HCT116 (cell line): ENCODE results near the gene CCNL1. TPM values are rescaled to one million over a fixed set of nuclear protein-coding genes. Genes with fewer than 3 reads are reported as not detected.
A peak's percentile ranks its signal among the peaks of the same experiment; 100 is the strongest.

Experiments used
- ATAC-seq: fragments of 200-7000 bp; cut with Tn5 transposase; 2 replicates; pipeline ENCODE4 v1.9.1; 2020; ENCODE audit warnings: mild to moderate bottlenecking, moderate library complexity
- BruUV-seq: library from RNA; stranded (reverse); fragments of 400-500 nt; replicated peaks from 2 replicates; lab custom pipeline; 2021; lab: Mats Ljungman, UMichigan
- CTCF ChIA-PET: fragments of 300-600 bp; sonication (Branson Sonifier 250); formaldehyde crosslinking; loops from one replicate; lab custom pipeline; 2021; ENCODE audit warnings: antibody characterized with exemption; lab: Charles Lee
- POLR2A ChIA-PET: fragments of 300-600, 350-600 bp; sonication (Branson Sonifier 250); formaldehyde crosslinking; loops from one replicate; lab custom pipeline; 2021; ENCODE audit warnings: antibody characterized with exemption; lab: Charles Lee
- RAD21 ChIA-PET, 2 experiments: fragments of 300-600 bp; sonication (Branson Sonifier 250); formaldehyde crosslinking; loops; one replicate each; lab custom pipeline; 2023; ENCODE audit warnings: low total read pairs in 2 of 2; ENCODE audit not compliant: uncharacterized antibody in 2 of 2, unreplicated experiment in 2 of 2, low non-redundant PET in 1 of 2; lab: Charles Lee
- DNase-seq: peaks from one replicate; pipeline ENCODE4 v3.0.0-alpha.2; 2010; ENCODE audit warnings: low read depth, low spot score
- H2AFZ ChIP-seq: fragments of 200-600 bp; shearing (Covaris generic), sonication (generic); 2 replicates; pipeline ENCODE4 v1.6.1; 2017; ENCODE audit warnings: low read depth, mixed run types, mixed read lengths, antibody characterized with exemption, low read length; ENCODE audit not compliant: poor library complexity, severe bottlenecking
- H3K27ac ChIP-seq: 2 replicates; pipeline ENCODE4 v1.5.1; 2012; ENCODE audit warnings: low read depth, low read length
- H3K27me3 ChIP-seq: fragments of 200-600 bp; sonication (generic); 2 replicates; pipeline ENCODE4 v1.6.1; 2016; ENCODE audit warnings: mixed run types, low read length, mixed read lengths; ENCODE audit not compliant: insufficient read depth
- H3K36me3 ChIP-seq, 2 experiments: fragments of 200-500 bp in 1 of 2; fragments of 200-600 bp in 1 of 2; sonication (Bioruptor generic) in 1 of 2; sonication (generic) in 1 of 2; 2 replicates each; pipeline versions ENCODE4 v1.5.1 to v1.6.1; 2014 to 2016; ENCODE audit warnings: low read length in 2 of 2, inconsistent platforms in 1 of 2, mixed read lengths in 1 of 2, mixed run types in 1 of 2; ENCODE audit not compliant: insufficient read depth in 2 of 2, control insufficient read depth in 1 of 2
- H3K4me1 ChIP-seq, 2 experiments: fragments of 200-600 bp in 1 of 2; sonication (generic) in 1 of 2; 2 replicates each; pipeline versions ENCODE4 v1.5.1 to v1.6.1; 2012 to 2017; ENCODE audit warnings: low read length in 2 of 2, inconsistent platforms in 1 of 2, mild to moderate bottlenecking in 1 of 2, mixed read lengths in 1 of 2, mixed run types in 1 of 2, moderate library complexity in 1 of 2; ENCODE audit not compliant: insufficient read depth in 2 of 2, control insufficient read depth in 1 of 2
- H3K4me2 ChIP-seq: fragments of 200-600 bp; sonication (generic); 2 replicates; pipeline ENCODE4 v1.6.1; 2017; ENCODE audit warnings: mixed run types, low read length, mixed read lengths
- H3K4me3 ChIP-seq, 2 experiments: fragments of 200-600 bp in 1 of 2; sonication (generic) in 1 of 2; replicated peaks in 1 of 2; 2 replicates each; pipeline ENCODE4 v1.5.1; 2011 to 2016; ENCODE audit warnings: low read length in 2 of 2, control low read depth in 1 of 2, low read depth in 1 of 2, mild to moderate bottlenecking in 1 of 2, mixed read lengths in 1 of 2, mixed run types in 1 of 2
- H3K79me2 ChIP-seq: fragments of 200-600 bp; sonication (generic); 2 replicates; pipeline ENCODE4 v1.6.1; 2017; ENCODE audit warnings: mild to moderate bottlenecking, mixed run types, low read length, moderate library complexity, mixed read lengths; ENCODE audit not compliant: insufficient read depth
- H3K9ac ChIP-seq: fragments of 200-600 bp; sonication (generic); 2 replicates; pipeline ENCODE4 v1.6.1; 2016; ENCODE audit warnings: low read length, mixed read lengths
- H3K9me2 ChIP-seq: fragments of 200-600 bp; sonication (generic), shearing (Covaris generic); 2 replicates; pipeline ENCODE4 v1.6.1; 2017; ENCODE audit warnings: mixed run types, mild to moderate bottlenecking, moderate library complexity; ENCODE audit not compliant: insufficient read depth
- H3K9me3 ChIP-seq, 2 experiments: fragments of 200-500 bp in 1 of 2; fragments of 200-600 bp in 1 of 2; sonication (Bioruptor generic) in 1 of 2; sonication (generic) in 1 of 2; 2 replicates each; pipeline ENCODE4 v1.6.1; 2014 to 2017; ENCODE audit warnings: low read length in 2 of 2, mixed read lengths in 2 of 2, inconsistent platforms in 1 of 2, low read depth in 1 of 2, mild to moderate bottlenecking in 1 of 2, mixed run types in 1 of 2, moderate library complexity in 1 of 2; ENCODE audit not compliant: control insufficient read depth in 1 of 2, insufficient read depth in 1 of 2
- H4K20me1 ChIP-seq: fragments of 200-600 bp; sonication (generic), shearing (Covaris generic); 2 replicates; pipeline ENCODE4 v1.6.1; 2017; ENCODE audit warnings: mixed run types, mild to moderate bottlenecking, moderate library complexity; ENCODE audit not compliant: insufficient read depth
- CBX3 ChIP-seq: IDR thresholded peaks from 2 replicates; pipeline ENCODE4 v1.6.1; 2012; ENCODE audit warnings: low read depth
- CEBPB ChIP-seq: IDR thresholded peaks from 2 replicates; pipeline ENCODE4 v1.6.1; 2012; ENCODE audit warnings: low read depth
- EGR1 ChIP-seq: IDR thresholded peaks from 2 replicates; pipeline ENCODE4 v1.6.1; 2012; ENCODE audit warnings: low read depth
- EZH2 ChIP-seq: fragments of 200-600 bp; sonication (generic); IDR thresholded peaks from 2 replicates; pipeline ENCODE4 v1.6.1; 2017; ENCODE audit warnings: antibody characterized with exemption, mixed run types
- EZH2phosphoT487 ChIP-seq: fragments of 200-600 bp; IDR thresholded peaks from 2 replicates; pipeline ENCODE4 v1.6.1; 2018; ENCODE audit warnings: antibody characterized with exemption, borderline replicate concordance
- JUND ChIP-seq: IDR thresholded peaks from 2 replicates; pipeline ENCODE4 v1.6.1; 2012
- MAX ChIP-seq: IDR thresholded peaks from 2 replicates; pipeline ENCODE4 v1.6.1; 2012
- POLR2AphosphoS5 ChIP-seq: IDR thresholded peaks from 2 replicates; pipeline ENCODE4 v1.6.1; 2011; ENCODE audit warnings: mild to moderate bottlenecking, low read depth, low read length, moderate library complexity
- SIN3A ChIP-seq: IDR thresholded peaks from 2 replicates; pipeline ENCODE4 v1.6.1; 2012; ENCODE audit warnings: low read depth
- SP1 ChIP-seq: IDR thresholded peaks from 2 replicates; pipeline ENCODE4 v1.6.1; 2012; ENCODE audit warnings: low read depth
- TCF7L2 ChIP-seq: IDR thresholded peaks from 2 replicates; pipeline ENCODE4 v1.7.0; 2011; ENCODE audit warnings: borderline replicate concordance, inconsistent platforms; ENCODE audit not compliant: insufficient read depth, insufficient read length; ENCODE audit errors: extremely low read depth
- intact Hi-C: fragments of 100-400 bp; cut with micrococcal nuclease; formaldehyde crosslinking; loops from 2 replicates; pipeline ENCODE4 v1.10.0; 2022
- total RNA-seq: library from RNA; stranded (reverse); gene quantifications from one replicate; pipeline ENCODE4 v1.2.1, GENCODE V29; 2021; ENCODE audit not compliant: unreplicated experiment
- TF ChIP-seq, protein P1 (sequence below): IDR thresholded peaks from 2 replicates; pipeline ENCODE4 v1.6.1; 2011; ENCODE audit warnings: mild to moderate bottlenecking, low read length, moderate library complexity; ENCODE audit not compliant: insufficient replicate concordance; ENCODE audit errors: extremely low read depth

Gene CCNL1
- total RNA-seq, 1 experiment from 2014 or later, result 96.7 TPM

- no peaks in the 10 kb centered on the region for H3K9me3 ChIP-seq
- H3K27ac ChIP-seq, result no peak overlapping the region
- no peak for ATAC-seq
- ChIA-PET RAD21 (no interaction called here), CTCF (no interaction called here), POLR2A (no interaction called here)
- peak overlapping the region; percentile 86 for H3K4me2 ChIP-seq
- BruUV-seq, result no TSS peak
- DNase-seq, result no peak
- TF ChIP-seq JUND, result no peak
- no peak for TF ChIP-seq EZH2phosphoT487
- no peak for TF ChIP-seq TCF7L2
- no peak for TF ChIP-seq SIN3A
- TF ChIP-seq CEBPB, result no peak
- no peak for TF ChIP-seq EGR1
- TF ChIP-seq, protein P1, sequence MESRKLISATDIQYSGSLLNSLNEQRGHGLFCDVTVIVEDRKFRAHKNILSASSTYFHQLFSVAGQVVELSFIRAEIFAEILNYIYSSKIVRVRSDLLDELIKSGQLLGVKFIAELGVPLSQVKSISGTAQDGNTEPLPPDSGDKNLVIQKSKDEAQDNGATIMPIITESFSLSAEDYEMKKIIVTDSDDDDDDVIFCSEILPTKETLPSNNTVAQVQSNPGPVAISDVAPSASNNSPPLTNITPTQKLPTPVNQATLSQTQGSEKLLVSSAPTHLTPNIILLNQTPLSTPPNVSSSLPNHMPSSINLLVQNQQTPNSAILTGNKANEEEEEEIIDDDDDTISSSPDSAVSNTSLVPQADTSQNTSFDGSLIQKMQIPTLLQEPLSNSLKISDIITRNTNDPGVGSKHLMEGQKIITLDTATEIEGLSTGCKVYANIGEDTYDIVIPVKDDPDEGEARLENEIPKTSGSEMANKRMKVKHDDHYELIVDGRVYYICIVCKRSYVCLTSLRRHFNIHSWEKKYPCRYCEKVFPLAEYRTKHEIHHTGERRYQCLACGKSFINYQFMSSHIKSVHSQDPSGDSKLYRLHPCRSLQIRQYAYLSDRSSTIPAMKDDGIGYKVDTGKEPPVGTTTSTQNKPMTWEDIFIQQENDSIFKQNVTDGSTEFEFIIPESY, result no peak
- TF ChIP-seq POLR2AphosphoS5, result no peak
- no peak for TF ChIP-seq MAX
- TF ChIP-seq EZH2, result no peak
- no peak for TF ChIP-seq CBX3
- no peak for TF ChIP-seq SP1
- peaks cover 63% of the 10 kb centered on the region; the same call in 1 of the 2 replicates for H4K20me1 ChIP-seq
- H3K79me2 ChIP-seq, result peaks cover 71% of the 10 kb centered on the region
- no peaks in the 10 kb centered on the region for H3K9me2 ChIP-seq
- H2AFZ ChIP-seq, result no peak overlapping the region
- intact Hi-C loops, result no loop called here
- no peaks in the 10 kb centered on the region for H3K27me3 ChIP-seq
- peaks cover 11 to 21% of the 10 kb centered on the region in 2 experiments for H3K4me1 ChIP-seq
- peak overlapping the region in 1 of 2 experiments; percentile 88; a peak in 1 of 4 replicates for H3K4me3 ChIP-seq
- no peak overlapping the region for H3K9ac ChIP-seq
- H3K36me3 ChIP-seq, result peaks cover 58 to 63% of the 10 kb centered on the region in 2 experiments
Observed at GRCh38 chr3:157157836-157158235, 2.1 kb downstream of the CCNL1 start.
